Transverse colon (tissue), 4 donors: ENCODE results near the gene EMP2. TPM values are rescaled to one million over a fixed set of nuclear protein-coding genes. Genes with fewer than 3 reads are reported as not detected.

Source experiments
- DNase-seq: peaks from one replicate; pipeline ENCODE4 v3.0.0-alpha.2; 2019
- H3K27ac ChIP-seq, 4 donors: fragments of 200-600 bp; sonication (generic); 2 replicates each; pipeline ENCODE4 v1.5.1; 2016 to 2018; ENCODE audit warnings: inconsistent platforms in 4 of 4
- H3K27me3 ChIP-seq: fragments of 200-600 bp; sonication (generic); 2 replicates; pipeline ENCODE4 v1.5.1; 2017; ENCODE audit warnings: inconsistent platforms
- H3K36me3 ChIP-seq, 4 donors: fragments of 200-600 bp; sonication (generic); 2 replicates each; pipeline ENCODE4 v1.5.1; 2017 to 2019; ENCODE audit warnings: inconsistent platforms in 4 of 4
- H3K4me1 ChIP-seq, 4 donors: fragments of 200-600 bp; sonication (generic); 2 replicates each; pipeline ENCODE4 v1.5.1; 2017 to 2020; ENCODE audit warnings: inconsistent platforms in 4 of 4
- H3K4me3 ChIP-seq, 4 donors: fragments of 200-600 bp; sonication (generic); 1 replicate in 1 of 4; 2 replicates in 3 of 4; pipeline versions ENCODE4 v1.5.1 to v1.6.1; 2017 to 2019; ENCODE audit warnings: inconsistent platforms in 4 of 4
- H3K9me3 ChIP-seq, 2 donors: fragments of 200-600 bp; sonication (generic); 2 replicates each; pipeline ENCODE4 v1.5.1; 2017 to 2019; ENCODE audit warnings: inconsistent platforms in 2 of 2
- CTCF ChIP-seq, 5 experiments: fragments of 200-600 bp in 3 of 5; fragments of 450-650 bp in 2 of 5; sonication (generic) in 3 of 5; IDR thresholded peaks; 1 replicate in 2 of 5; 2 replicates in 3 of 5; pipeline ENCODE4 v1.5.1; 2016 to 2017; ENCODE audit warnings: antibody characterized with exemption in 5 of 5, inconsistent platforms in 3 of 5, mild to moderate bottlenecking in 2 of 5, moderate library complexity in 1 of 5
- EP300 ChIP-seq: sonication (generic); formaldehyde crosslinking; IDR thresholded peaks from one replicate; pipeline ENCODE4 v1.6.1; 2017; ENCODE audit warnings: antibody characterized with exemption, low read depth
- POLR2A ChIP-seq: fragments of 450-650 bp; IDR thresholded peaks from one replicate; pipeline ENCODE4 v1.6.1; 2016; ENCODE audit warnings: antibody characterized with exemption, mild to moderate bottlenecking, moderate library complexity
- POLR2AphosphoS5 ChIP-seq, 3 donors: sonication (generic); formaldehyde crosslinking; IDR thresholded peaks; one replicate each; pipeline ENCODE4 v1.6.1; 2016; ENCODE audit warnings: antibody characterized with exemption in 3 of 3
- WGBS, 2 donors: methylation state at CpG; one replicate each; pipeline ENCODE4 v1.1.5; 2018; ENCODE audit warnings: low coverage in 1 of 2; 5-methylcytosine and 5-hydroxymethylcytosine counted together
- in situ Hi-C, 4 donors: fragments of 200-750 bp; cut with MboI; loops; one replicate each; pipeline versions ENCODE4 v1.15.0 to v1.15.1; 2017; ENCODE audit warnings: low sequenced_read_pairs in 3 of 4, low pct_ligation_motif_present in 1 of 4, low pct_unique_long_range_greater_than_20kb in 1 of 4
- intact Hi-C: fragments of 100-400 bp; cut with DNase I; formaldehyde crosslinking; loops from one replicate; pipeline ENCODE4 v1.15.1; 2023; ENCODE audit warnings: low total_unique reads
- total RNA-seq, 4 donors: library from RNA; depleted of rRNA; stranded (reverse); fragments of >200 nt; gene quantifications; one replicate each; pipeline ENCODE4 v1.1.0, GENCODE V29; 2016

The EMP2 gene
- total RNA-seq, 4 donors from 2014 or later, result 22.1 to 51.0 (median 40.2) TPM

GRCh38 chr16:10612649-10613179, 32.3 kb upstream of the EMP2 start:
- Histone ChIP-seq H3K36me3 (no peaks in the 10 kb centered on the region), H3K27me3 (no peaks in the 10 kb centered on the region), H3K4me3 (no peak overlapping the region), H3K27ac (no peak overlapping the region), H3K9me3 (no peaks in the 10 kb centered on the region), H3K4me1 (peaks cover 10 to 31% (median 11%) of the 10 kb centered on the region in 4 donors)
- in situ Hi-C loops, result no loop called here
- WGBS, 2 donors, result 50 to 54% methylated on average over 2 to 6 of the region's 6 CpGs
- TF ChIP-seq CTCF (IDR thresholded peaks at IDR 0.05), result no peak
- no peak for TF ChIP-seq POLR2A
- no peak for TF ChIP-seq POLR2AphosphoS5 (IDR thresholded peaks at IDR 0.05)
- TF ChIP-seq EP300, result no peak
- no peak for DNase-seq
- intact Hi-C loops, result no loop called here

GRCh38 chr16:10611825-10612342, 31.5 kb upstream of the EMP2 start:
- DNase-seq, result no peak
- in situ Hi-C loops, result no loop called here
- intact Hi-C loops, result no loop called here
- Histone ChIP-seq H3K4me3 (no peak overlapping the region), H3K9me3 (no peaks in the 10 kb centered on the region), H3K27me3 (no peaks in the 10 kb centered on the region), H3K4me1 (peaks cover 3 to 23% (median 5%) of the 10 kb centered on the region in 4 donors), H3K36me3 (no peaks in the 10 kb centered on the region), H3K27ac (no peak overlapping the region)
- WGBS, 2 donors, result 87% methylated on average over 6 of the region's 6 CpGs; no CpG with 5 or more reads in 1 of the 2 donors
- TF ChIP-seq POLR2AphosphoS5 (IDR thresholded peaks at IDR 0.05) (no peak), POLR2A (no peak)

- intact Hi-C loops, result no loop called here
These were observed 30.2 kb upstream of the EMP2 start for GRCh38 chr16:10610499-10611184.

GRCh38 chr16:10609402-10609774, 29.0 kb upstream of the EMP2 start:
- peaks cover 0 to 19% (median 3%) of the 10 kb centered on the region in 4 donors for H3K4me1 ChIP-seq
- DNase-seq, result no peak
- TF ChIP-seq POLR2AphosphoS5 (IDR thresholded peaks at IDR 0.05) (peak in 1 of 3 donors; percentile 5), CTCF (IDR thresholded peaks at IDR 0.05) (no peak), POLR2A (no peak), EP300 (no peak)
- no peak overlapping the region for H3K4me3 ChIP-seq
- H3K36me3 ChIP-seq, result no peaks in the 10 kb centered on the region
- H3K27ac ChIP-seq, result peak overlapping the region; percentile 4 to 65 (median 43)
- no peaks in the 10 kb centered on the region for H3K27me3 ChIP-seq
- in situ Hi-C loops, result no loop called here
- H3K9me3 ChIP-seq, result no peaks in the 10 kb centered on the region
- intact Hi-C loops, result no loop called here
- WGBS, 2 donors, result 67 to 89% methylated on average over 3 to 7 of the region's 7 CpGs

More at GRCh38 chr16:10610499-10611184, 30.2 kb upstream of the EMP2 start:
- in situ Hi-C loops, result no loop called here
- H3K9me3 ChIP-seq, result no peaks in the 10 kb centered on the region
- peak overlapping the region in 3 of 4 donors; percentile 5 to 28 (median 24) for H3K27ac ChIP-seq
- 48 to 55% methylated on average over 12 to 13 of the region's 13 CpGs for WGBS, 2 donors
- H3K4me1 ChIP-seq, result peaks cover 0 to 19% (median 3%) of the 10 kb centered on the region in 4 donors
- no peak for DNase-seq
- H3K36me3 ChIP-seq, result no peaks in the 10 kb centered on the region
- H3K27me3 ChIP-seq, result no peaks in the 10 kb centered on the region
- H3K4me3 ChIP-seq, result no peak overlapping the region
- TF ChIP-seq EP300 (no peak), POLR2A (no peak), CTCF (IDR thresholded peaks at IDR 0.05) (no peak), POLR2AphosphoS5 (IDR thresholded peaks at IDR 0.05) (no peak)
